Activated CD8-positive, alpha-beta memory T cell treated with anti-CD3 and anti-CD28 coated beads, Interleukin-2, amount 50 U/mL, for 48 hours (primary cell): Measurements from ENCODE around the gene AGL.
"Not testable (repeated sequence)": the region's sequence is repeated elsewhere in the genome, so short reads cannot be mapped to it uniquely, and the experiment has no call there.

Source experiments
- DNase-seq: peaks from one replicate; pipeline ENCODE4 v3.0.0-alpha.2; 2020

AGL gene

DNA sequence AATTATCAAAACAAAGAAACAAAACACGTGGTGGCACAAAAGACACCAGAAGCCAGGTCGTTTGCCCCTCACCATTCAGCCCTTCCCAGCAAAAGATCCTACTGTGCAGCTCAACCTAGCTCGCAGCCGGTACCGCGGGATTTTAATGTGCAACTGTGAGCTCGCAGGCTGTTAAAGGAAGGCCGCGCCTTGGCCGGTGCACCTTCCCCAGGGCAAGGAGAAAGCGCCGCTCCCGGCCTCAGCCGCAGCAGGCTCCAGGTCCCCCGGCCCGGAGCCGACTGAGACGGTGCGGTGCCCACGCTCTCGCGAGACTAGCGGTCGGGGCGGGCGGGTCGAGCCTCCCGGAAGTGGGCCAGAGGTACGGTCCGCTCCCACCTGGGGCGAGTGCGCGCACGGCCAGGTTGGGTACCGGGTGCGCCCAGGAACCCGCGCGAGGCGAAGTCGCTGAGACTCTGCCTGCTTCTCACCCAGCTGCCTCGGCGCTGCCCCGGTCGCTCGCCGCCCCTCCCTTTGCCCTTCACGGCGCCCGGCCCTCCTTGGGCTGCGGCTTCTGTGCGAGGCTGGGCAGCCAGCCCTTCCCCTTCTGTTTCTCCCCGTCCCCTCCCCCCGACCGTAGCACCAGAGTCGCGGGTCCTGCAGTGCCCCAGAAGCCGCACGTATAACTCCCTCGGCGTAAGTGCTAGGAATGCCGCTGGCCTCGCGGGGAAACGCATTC is at the start of gene AGL:
Gene AGL, plus strand, starts transcription at position 618 of the 715 bp plus-strand sequence. CDS start 682 bp downstream, outside the sequence.
- peak; percentile 92 for DNase-seq

DNA sequence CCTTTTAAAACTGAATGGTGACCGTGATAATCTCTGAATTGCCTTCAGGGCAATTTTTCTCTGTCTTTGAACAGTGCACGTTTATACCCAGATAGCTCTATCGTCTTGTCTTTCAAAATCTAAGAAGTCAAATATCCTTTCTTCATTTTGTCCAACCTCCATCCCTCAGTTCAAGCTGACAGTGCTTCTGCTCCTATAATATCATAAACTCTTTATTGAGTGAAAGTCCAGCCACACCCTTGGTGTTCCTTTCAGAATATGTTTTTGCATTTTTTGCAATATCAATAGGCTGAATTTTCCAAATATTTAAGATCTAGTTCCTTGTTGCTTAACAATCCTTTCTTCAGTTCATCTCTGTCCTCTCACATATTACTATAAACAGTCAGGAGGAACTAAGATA is 48.6 kb upstream of the AGL start:
- no peak for DNase-seq

DNA sequence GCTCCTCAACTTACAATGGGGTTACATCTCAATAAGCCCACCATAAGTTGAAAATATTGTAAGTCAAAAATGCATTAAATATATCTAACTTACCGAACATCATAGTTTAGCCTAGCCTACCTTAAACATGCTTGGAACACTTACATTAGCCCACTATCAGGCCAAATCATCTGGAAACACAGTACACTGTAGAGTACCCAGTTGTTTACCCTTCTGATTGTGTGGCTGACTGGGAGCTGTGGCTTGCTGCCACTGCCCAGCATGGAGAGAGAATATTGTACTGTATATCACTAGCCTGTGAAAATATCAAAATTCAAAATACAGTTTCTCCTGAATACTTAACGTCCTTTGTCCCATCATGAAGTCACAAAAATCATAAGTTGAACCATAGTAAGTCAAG is 43.3 kb upstream of the AGL start:
- DNase-seq = no peak

DNA sequence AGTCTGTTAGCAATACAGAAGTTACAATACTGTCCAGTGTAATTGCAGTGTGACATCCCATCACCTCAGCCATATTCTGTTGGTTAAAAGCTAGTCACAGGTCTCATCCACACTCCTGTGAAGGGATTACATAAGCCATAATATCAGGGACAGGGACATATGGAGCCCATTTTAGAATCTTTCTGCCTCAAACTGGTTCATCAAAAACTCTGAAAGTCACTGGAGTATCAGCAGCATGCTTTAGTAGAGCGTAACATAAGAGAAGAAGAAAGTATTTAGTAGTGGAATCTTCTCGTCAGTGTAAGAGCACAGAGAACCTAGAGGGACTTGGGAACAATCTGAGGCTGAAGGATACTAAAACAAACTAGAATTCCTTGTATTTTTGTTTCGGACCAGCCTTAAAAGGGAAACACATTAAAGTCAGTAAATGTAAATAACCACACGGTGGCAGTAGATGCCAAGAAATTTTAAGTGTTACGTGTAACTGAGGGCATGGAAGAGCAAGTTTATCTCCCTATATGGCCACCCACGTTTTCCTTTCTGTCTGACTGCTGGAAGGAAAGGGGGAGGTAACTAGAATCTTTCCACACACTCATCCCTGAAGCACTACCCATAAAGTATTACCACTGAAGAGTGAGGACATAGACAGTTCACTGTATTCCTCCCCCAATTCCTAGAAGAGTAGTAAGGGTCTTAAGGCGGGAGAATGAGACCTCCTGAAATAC is 41.6 kb upstream of the AGL start:
- DNase-seq = no peak

DNA sequence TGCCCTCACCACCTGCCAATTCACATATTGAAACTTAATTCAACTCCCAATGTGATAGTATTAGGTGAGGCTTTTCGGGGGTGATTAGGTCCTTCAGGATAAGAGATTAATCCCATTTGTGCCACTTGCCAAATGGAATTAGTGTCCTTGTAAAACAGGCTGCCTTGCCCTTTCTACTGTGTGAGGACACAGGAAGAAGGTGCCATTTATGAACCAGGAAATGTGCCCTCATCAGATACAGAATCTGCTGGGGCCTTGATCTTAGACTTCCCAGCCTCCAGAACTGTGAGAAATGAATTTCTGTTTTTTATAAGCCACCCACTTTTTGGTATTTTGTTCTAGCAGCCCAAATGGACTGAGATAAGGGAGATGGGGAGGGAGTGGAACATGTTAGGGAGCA is 39.1 kb upstream of the AGL start:
- no peak for DNase-seq

DNA sequence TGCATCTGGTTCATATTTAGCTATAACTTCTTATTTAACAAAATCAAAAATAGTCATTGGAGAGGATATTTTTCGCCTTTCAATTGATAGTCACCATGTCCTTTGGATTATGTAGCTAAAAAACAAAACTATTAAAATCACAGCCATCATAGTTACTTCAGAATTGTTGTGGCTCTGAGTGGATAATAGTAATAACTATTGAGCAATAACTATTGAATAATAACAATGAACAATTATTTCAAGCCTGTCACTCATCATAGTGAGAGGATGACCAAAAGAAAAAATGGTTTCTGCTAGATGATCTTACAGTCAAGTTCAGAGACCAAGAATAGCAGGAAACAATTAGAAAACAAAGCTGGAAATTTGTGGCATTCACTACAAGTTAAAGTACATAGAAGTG is 38.4 kb upstream of the AGL start:
- no peak for DNase-seq

DNA sequence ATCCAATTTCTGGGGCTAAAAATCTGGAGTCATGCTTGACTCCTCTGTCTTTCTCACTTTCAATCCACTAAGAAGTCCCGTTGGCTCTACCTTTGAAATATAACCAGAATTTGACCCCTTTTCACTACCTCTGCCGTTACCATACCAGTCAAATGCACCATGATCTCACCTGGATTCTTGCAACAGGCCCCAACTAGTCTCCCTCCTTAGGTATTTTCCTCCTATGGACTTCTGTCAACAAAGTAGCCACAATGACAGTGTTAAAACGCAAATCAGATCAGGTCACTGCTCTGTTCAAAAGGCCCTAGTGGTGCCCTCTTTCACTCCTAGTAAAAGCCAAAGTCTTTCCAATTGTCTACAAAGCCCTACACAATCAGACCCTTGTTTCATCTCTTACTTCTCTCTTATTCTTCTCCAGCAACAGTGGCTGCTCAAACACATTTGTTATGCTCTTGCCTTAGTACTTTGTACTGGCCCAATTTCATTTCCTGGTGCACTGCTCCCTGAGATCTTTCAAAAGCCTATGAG is 35.7 kb upstream of the AGL start:
- no peak for DNase-seq

DNA sequence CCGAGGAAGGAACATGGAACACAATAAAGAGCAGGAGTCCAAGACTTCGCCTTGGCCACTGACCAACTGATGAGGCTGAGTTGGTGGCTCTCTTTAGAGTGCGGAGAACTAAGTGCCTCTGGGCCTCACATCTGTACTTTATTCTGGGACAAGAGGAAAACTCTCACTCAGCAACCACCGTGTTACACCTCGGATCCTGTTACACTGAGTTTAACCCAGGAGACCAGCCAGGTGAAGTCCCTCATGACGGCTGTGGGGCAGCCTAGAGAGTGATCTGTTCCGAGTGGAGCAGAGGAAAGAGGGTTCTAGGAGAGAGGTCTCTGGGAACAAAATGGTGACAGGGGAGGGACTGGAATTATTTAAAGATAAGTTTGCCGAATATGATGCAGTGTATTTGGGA is 33.5 kb upstream of the AGL start:
- no peak for DNase-seq

DNA sequence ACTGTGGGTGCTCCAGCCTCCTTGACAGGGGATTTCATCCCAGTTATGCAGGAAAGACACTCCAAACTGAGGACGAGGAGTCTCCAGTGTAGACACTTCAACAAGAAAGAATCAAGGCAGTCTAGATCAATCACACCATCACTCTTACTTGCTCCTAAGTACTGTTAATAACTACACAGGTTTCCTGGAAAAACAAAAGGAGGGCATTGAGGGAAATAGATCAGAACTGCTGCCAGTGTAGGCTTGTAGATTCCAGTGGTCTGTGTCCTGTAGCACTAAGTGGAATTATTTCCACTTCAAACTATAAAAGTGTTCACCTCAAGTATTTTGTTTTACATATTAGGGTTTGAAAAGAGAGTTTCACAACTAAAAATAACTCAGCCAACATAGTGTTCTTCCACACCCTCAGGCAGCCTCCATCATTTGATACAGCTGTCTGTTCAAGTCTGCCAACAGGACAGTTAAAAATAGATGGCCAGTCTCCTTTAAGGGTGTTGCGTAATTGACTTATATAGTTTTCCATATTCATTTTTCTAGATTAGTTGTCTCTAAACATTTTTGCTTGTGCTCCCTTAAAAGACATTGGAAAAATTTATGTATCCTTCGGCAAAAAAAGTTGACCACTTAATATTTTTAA is 32.0 kb upstream of the AGL start:
- DNase-seq = no peak

DNA sequence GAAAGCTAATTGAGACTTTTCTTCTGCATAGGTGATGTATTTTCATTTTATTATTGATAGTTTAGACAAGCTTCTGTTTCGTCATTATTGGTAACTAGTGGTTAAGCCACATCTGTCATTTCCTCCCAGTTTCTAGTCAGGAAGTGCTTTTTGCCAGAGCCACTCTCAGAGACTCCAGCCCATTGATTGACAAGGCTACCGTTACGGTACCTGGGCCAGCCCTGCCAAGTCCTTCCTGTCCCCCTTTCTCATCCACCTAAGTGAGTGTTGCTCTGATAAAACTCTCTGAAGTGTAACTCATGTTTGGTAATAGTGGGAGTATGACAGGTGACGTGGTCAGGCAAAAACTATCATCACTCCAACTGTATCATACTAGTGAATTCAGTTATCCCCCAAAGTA is 29.6 kb upstream of the AGL start:
- DNase-seq = no peak

DNA sequence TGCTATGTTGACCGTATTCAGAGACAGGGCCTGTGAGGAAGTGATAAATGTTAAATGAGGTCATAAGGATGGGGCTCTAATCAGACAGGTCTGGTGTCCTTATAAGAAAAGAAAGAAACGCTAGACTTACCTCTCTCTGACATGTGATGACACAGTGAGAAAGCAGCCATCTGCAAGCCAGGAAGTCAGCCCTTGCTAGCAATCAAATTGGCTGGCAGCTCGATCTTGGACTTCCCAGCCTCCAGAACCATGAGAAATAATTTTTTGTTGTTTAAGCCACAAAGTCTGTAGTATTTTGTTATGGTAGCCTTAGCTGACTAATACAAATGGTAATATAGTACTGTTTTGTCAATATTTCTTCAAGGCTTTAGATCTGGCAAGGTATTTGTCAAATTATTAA is 25.1 kb upstream of the AGL start:
- DNase-seq = no peak

DNA sequence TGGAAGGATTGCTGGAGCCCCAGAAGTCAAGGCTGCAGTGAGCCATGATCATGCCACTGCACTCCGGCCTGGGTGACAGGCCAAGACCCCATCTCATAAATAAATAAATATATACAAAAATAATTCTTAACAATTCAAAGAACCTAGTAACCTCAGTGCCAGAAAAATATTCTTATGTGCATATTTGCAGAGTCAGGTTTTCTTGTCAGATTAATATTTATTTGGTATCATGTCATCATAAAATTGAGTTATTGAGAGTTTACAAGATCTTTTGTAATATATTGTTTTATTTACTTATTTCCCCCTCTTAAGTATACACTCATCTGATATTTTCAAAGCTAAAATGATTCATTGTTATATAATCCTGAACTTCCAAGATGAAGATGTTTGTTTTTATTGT is 24.5 kb upstream of the AGL start:
- DNase-seq = no peak

DNA sequence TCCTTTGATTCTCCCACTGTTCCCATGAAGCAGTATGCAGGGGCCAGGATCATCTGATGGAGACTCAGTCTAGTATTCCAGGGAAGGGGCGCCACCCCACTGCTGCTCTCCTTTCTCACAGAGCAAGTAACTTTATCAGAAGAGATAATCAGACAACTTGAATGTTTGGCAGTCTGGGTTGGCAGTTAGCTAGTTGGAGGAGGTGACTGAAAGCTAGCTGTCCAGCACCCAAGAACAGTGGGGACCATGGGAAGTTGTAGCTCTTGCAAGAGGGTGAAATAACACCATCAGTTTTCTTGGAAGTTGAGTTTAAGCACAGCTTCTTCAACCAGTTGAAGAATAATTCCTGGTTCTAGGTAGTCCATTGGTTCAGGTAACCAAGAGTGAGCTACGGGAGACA is 22.2 kb upstream of the AGL start:
- no peak for DNase-seq

DNA sequence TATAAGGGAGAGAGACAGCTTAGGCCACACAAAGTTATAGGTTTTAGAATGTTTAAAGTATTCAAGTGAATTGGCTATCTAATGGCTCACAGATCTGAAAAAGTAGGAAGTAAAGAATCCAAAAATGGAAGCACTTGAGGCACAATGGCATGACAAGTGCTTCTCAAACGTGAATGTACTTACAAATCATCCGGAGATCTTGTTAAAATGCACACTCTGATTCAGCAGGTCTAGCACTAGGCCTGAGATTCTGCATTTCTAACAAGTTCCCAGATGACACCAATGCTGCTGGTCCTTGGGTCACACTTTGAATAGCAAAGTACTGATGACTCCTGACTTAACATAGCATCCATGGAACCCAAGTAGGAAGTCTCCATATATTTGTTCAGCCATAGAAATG is 20.9 kb upstream of the AGL start:
- DNase-seq = no peak

DNA sequence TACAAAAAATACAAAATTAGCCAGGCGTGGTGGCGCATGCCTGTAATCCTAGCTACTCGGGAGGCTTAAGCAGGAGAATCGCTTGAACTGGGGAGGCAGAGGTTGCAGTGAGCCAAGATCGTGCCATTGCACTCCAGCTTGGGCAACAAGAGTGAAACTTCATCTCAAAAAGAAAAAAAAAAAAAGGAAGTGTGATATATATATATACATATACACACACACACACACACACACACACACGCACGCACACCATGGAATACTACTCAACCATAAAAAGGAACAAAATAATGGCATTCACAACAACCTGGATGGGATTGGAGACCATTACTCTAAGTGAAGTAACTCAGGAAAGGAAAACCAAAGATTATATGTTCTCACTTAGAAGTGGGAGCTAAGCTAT is 16.2 kb upstream of the AGL start:
- DNase-seq = not testable (repeated sequence)

DNA sequence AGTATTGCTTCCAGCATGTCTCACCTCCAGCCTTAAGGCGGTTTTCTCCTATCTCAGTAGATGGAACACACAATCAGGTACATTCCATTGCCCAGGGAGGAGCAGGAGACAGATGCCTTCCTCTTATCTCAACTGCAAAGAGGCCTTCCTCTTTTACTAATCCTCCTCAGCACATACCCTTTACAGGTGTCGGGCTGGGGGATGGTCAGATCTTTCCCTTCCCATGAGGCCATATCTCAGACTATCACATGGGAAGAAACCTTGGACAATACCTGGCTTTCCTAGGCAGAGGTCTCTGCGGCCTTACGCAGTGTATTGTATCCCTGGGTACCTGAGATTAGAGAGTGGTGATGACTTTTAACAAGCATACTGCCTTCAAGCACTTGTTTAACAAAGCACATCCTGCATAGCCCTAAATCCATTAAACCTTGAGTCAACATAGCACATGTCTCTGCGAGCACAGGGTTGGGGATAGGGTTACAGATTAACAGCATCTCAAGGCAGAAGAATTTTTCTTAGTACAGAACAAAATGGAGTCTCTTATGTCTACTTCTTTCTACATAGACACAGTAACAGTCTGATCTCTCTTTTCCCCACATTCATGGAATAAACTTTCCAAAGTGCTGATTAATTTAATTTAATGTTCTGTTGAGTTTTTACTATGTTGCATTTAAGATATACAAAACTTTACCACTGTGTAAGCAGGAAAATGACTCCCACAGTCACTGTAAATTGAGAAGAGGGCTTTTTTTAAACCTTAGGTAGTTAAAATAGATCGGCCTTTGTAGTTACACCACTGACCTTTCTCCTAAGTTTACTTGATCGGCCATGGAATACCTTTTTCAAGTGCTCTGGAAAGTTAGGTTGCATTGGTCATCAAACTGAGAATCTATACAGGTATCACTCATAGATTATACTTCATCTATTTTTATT is 13.7 kb upstream of the AGL start:
- DNase-seq = not testable (repeated sequence)

DNA sequence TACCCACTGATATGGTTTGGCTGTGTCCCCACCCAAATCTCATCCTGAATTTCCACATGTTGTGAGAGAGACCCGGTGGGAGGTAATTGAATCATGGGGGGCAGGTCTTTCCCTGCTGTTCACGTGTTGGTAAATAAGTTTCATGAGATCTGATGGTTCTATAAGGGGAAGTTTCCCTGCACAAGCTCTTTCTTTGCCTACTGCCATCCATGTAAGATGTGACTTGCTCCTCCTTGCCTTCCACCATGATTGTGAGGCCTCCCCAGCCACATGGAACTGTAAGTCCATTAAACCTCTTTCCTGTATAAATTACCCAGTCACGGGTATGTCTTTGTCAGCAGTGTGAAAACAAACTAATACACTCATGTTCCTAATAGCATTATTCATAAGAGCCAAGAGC is 9.8 kb upstream of the AGL start:
- DNase-seq = not testable (repeated sequence)

DNA sequence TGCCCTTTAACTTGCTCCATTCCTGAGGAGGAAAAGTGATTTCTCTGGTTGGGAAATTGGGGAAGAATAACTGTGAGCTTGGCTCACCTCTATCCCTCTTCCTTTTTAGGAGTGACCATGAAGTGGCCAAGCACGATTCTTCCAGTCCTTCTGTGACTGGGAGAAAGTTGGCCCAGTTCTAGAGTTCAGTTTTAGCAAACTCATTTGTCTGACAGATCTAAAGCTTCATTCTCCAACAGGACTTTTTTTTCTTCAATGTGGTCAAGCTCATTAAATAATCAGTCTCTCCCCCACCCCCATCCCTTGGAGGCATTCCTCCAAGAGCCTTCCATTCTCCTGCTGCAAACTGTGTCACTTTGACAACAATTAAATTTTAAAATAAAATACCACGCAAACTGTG is 6.4 kb upstream of the AGL start:
- no peak for DNase-seq

DNA sequence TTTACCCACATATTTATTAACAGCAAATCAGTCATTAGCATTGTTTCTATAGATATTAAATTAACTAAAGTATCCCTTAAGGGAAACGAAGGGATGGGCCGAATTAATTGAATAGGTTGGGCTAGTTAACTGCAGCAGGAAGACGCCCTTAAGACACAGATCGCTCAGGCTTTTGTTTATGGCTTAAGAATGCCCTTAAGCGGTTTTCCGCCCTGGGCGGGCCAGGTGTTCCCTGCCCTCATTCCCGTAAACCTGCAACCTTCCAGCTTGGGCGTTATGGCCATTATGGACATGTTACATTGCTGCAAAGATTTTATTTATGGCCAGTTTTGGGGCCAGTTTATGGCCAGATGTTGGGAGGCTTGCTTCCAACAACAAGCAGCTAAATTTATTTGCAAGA is 5.0 kb upstream of the AGL start:
- not testable (repeated sequence) for DNase-seq

DNA sequence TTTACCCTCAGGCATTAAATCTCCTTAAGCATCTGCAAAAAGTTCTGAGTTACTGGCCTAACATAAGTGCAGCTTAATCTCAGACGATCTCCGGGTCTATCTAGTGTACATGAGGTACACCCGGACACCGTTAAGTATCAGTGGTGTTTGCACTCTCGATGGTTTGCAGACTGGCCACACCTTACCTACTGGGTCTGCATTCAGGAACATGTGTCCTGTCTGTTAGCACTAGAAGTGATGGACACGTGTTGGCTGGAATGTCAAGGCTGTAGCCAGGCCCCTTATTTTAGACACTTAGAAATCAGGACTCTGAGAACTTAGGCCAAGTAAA is 783 bp upstream of the AGL start:
- peak; percentile 59 for DNase-seq

DNA sequence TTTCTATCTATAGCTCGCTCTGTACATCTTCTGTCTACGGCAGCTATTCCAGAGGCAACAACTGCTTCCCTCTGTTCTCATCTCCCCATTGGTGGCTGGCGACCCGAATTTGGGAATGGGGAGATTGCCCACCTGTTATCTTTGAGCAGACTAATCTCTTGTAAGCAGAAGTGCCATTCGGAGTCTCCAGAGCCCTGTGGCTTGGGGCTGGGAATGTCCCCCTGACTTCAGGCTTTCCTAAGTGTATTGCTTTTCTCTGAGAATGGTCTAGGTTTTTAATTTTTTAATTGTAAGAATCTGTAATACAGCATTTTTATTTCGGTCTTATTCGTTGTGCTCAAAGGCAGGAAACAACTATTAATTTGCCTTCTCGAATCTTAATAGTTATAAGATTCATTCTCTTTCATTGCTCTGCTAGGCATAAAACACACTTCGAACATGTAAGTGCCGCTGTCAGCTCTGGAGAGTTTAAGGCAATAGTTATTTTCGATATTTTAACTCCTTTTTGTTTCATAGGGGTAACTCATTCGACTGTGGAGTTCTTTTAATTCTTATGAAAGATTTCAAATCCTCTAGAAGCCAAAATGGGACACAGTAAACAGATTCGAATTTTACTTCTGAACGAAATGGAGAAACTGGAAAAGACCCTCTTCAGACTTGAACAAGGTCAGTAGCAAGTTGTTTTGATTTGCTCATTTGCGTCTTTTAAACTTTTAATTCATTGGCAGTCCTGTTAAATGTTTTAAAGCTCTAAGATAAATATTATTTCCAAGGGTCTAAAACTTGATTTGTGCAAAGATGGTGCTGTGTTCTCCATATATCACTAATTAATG is 514 bp downstream of the AGL start:
- DNase-seq = no peak

DNA sequence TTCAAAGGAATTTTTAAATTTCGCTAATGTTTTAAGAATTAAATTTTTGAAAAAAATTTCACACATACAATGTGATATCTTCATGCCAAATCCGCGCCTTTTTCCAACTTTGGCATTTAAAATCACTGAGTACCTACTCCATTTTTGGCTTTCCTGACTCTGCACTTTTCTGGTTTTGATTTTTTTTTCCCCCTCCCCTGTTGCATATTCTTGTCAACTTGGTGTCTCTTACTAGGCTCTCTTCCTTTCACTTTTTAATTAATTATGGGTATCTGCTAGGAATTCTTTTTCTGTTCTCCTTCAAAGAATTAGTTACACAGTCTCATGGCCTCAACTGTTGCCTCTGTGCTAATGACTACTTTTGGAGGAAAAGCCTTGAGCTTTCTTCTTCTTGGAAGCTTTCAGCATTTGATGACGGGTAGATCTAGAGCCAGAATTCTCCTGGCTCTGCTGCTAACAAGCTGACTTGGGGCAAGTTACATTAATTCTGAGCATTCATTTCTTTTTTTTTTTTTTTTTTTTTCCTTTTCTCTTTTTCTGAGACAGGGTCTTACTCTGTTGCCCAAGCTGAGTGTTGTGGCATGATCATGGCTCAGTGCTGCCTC is 1.8 kb downstream of the AGL start:
- DNase-seq = no peak
